ENCODE results near the gene NACAD.

The NACAD gene

DNA sequence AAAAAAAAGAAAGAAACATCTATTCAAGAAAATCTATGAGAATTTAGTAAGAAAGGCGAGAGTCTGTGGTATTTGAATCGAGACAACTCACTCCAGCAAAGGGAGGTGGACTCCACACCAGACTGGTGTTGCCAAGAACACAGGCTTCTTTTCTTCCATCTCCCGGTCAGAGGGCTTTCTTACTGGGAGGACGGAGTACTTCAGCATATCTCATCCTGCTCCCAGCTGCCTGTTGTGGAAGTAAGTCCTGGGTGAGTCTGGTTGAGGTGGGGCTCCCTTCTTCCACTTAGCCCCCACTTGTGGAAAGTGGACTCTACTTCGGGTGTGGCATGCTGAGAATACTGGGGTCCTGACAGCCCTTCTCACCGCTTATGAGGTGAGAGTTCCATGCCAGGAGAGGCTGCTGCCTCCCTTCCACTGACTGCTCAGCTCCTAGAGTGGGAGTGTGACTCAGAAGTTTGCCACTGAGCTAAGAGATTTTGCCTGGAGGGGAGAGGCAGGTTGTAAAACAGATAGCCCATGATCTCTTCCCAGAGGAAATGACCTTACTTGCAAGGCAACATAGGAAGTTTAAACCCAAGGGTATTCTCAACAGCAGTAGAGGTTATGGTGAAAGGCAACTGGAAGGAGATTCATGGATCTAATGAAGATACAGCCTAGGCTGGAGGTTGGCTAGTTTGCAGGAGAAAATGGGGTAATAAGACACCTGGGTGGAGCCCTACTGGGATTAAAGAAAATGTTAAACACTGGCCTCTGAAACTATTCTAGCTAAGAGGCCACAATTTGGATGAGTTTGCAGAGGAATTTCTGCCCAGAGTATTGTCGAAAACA is 3.5 kb upstream of the NACAD start:
- DNase-seq (ENCODE audit: low spot score): no peak

DNA sequence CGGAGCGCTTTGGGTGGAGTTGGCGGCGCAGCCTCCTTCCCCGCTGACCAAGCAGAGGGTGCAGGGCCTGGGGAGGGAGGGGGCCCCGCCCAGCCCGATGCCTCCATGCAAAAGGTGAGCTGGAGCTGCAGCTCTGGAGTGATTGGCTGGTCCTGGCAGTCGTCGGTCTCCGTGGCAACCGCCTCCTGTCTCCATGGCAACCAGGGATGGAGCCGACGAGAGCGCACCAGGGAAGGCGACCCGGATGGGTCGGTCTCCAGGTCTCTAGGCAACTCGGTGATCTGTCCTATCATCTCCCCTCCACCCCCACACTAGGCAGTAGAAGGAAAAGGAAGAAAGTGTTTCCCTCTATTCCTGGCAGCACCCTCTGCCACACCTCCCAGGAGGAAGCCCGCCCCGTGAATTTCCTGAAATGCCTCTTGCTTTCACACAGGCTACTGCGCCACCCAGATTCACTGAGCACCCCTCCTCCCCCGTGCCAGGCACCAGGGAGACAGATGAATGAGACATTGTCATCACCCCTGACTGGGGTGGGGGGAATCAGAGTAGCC is 647 bp upstream of the NACAD start:
- DNase-seq (ENCODE audit: low spot score): peak; percentile 56

DNA sequence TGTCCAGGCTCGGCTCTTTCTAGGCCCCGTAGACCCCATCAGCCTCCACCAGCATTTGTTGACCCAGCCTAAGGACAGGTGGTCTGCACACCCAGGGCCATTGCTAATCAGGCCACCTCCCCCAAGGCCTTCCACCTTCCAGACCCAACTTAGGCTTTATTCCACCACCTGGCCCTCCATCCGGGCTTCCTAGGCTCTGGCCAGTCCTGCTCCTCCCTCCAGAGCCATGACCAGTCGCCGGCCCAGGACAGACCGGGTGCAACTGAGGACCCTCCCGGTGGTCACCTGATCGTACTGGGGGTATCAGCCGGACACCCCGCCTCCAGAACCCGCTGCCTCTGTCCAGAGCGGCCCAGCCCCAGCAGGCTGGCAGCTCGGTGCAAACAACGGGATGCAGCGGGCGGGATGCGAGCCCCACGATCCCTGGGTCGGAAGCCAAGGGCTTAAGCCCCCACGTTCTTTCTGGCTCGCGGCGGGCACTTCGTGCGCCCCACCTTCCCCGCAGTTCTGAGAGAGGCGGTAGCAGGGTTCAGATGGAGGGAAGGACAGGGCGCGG is 545 bp downstream of the NACAD start:
- DNase-seq (ENCODE audit: low spot score): no peak

GRCh38 chr7:45087301-45088145 is 1.2 kb downstream of the NACAD start:
- no peak for DNase-seq (ENCODE audit: low spot score)

- DNase-seq (ENCODE audit: low spot score): no peak
Observed at GRCh38 chr7:45086331-45087065, 2.3 kb downstream of the NACAD start.

- no peak for DNase-seq (ENCODE audit: low spot score)
Observed at GRCh38 chr7:45085619-45086200, 3.1 kb downstream of the NACAD start.

GRCh38 chr7:45084901-45085618 is 3.7 kb downstream of the NACAD start:
- no peak for DNase-seq (ENCODE audit: low spot score)

- no peak for DNase-seq (ENCODE audit: low spot score)
Observed at GRCh38 chr7:45084336-45084735, 4.4 kb downstream of the NACAD start.

- DNase-seq (ENCODE audit: low spot score): no peak
Observed at GRCh38 chr7:45082831-45083331, 5.9 kb downstream of the NACAD start.

- DNase-seq (ENCODE audit: low spot score): no peak
Observed at GRCh38 chr7:45082031-45082830, 6.5 kb downstream of the NACAD start.

DNA sequence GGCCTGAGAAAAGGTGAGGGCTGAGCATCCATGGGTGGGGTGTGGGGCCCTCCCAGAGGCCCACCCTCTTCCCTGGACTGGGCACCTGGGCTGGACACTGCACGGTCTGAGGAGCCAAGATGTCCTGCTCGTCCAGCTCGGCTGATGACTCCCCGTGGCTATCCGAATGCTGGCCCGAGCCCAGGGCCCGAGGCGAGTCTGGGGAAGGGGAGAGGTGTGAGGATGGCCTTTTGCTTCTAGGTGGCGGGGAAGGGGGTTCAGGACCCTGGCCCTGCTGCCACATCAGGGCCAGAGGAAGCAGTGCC is 7.1 kb downstream of the NACAD start:
- no peak for DNase-seq (ENCODE audit: low spot score)

- DNase-seq (ENCODE audit: low spot score): no peak
Observed at GRCh38 chr7:45080958-45081669, 7.7 kb downstream of the NACAD start.

GRCh38 chr7:45080265-45080957 is 8.4 kb downstream of the NACAD start:
- no peak for DNase-seq (ENCODE audit: low spot score)

- no peak for DNase-seq (ENCODE audit: low spot score)
Observed at GRCh38 chr7:45078125-45078681, 10.6 kb downstream of the NACAD start.

DNA sequence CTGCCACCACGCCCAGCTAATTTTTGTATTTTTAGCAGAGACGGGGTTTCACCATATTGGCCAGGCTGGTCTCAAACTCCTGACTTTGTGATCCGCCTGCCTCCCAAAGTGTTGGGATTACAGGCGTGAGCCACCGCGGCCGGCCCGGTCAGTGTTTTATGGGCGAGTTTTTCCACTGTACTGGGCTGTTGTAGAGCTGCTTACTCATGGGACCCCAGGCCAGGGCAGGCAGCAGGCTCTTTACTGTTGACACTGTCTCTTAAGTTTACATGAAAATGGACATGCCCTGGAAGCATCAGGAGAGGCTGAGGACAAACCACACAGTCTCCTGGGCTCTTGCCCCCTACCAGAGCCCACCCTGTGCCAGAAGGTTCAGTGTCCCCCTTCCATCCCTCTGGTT is 11.2 kb downstream of the NACAD start:
- DNase-seq (ENCODE audit: low spot score): no peak

DNA sequence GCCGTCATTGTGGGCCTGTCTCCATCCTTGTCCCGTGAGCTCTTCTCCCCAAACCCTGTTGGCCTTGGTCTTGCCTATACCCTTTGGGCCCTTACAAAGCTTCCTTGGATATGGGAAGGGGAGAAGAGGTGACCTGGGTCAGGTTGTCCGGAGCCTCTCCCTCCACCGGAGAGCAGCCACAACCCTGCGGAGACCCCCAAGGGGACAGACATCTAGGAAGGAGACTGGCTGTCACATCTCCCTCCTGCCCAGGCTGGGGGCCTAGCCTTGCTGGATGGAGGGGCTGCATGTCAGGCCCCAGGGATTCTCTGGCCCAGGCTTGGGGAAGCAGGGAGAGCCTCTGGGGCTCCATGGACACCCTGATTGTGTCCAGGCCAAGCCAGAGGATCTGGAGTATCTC is 11.8 kb downstream of the NACAD start:
- no peak for DNase-seq (ENCODE audit: low spot score)

DNA sequence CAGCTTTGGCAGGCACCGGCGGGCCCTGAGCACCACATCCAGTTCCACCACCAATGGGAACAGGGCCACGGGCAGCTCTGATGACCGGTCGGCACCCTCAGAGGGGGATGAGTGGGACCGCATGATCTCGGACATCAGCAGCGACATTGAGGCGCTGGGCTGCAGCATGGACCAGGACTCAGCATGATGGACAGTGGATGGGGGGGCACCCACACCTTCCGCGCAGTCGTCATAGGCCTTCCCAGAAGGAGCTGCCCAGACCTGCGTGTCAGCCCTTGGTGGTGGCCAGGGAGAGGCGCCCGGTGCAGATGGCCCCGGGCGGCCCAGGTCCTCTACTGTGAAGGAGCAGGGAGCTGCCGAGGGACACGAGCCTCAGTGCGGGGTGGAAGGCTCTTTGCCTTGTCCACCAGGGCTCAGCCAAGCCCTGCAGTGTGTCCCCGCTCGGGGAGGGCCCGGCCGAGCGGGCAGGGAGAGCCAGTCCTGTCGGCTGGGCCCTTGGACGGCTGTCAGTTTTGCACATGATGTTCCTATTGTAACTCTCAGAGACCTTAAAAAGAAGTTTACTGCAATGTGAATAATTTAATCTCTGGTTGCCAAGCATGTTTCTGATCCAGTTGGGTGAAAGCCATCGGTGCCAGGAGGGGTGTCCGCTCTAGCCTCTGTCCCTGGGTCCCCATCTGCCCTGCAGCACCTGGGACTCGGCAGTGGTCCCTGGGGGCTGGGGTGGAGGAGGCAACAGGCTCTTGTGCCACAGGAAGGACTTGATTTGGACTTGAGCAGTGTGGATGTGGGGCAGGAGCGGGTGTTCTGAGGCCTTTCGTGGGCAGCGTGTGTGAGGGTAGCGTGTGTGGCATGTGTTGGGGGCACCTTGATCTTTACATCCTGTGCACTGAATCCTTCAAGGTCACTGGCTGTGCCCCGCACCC is 12.6 kb downstream of the NACAD start:
- DNase-seq (ENCODE audit: low spot score): no peak

DNA sequence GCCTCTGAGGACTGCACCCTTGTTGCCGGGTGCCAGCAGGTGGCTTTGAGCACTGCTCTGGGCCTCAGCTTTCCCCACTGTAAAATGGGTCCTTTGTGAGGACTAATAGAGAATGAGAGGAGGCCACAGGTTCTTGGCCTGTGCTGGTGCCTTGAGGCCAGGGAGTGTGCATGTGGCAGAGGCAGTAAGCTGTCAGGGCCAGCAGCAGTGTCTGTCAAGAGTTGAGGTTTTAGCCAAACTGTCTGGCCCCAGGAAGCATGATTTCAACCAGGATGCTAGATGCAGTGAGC is 13.5 kb downstream of the NACAD start:
- DNase-seq (ENCODE audit: low spot score): no peak

All from CD4-positive, alpha-beta T cell treated with Interleukin-2 at 100 ng/mL for 4 hours (primary cell).